ENCODE results near the gene UQCC3. TPM values are rescaled to one million over a fixed set of nuclear protein-coding genes. Genes with fewer than 3 reads are reported as not detected.

UQCC3 gene
- total and polyA plus RNA-seq, 2 of the 13 experiments (the other 11 are each of a cell fraction or from before 2014, with no cell fraction given), result 7.7 to 16.0 TPM

GRCh38 chr11:62705880-62706849 is 34.7 kb downstream of the UQCC3 start (continued):
- TF ChIP-seq ZBTB10 (CRISPR knock-in tag; IDR thresholded peaks at IDR 0.05; ENCODE audit: borderline replicate concordance), result no peak
- no peak; the same call in 1 of the 2 replicates for TF ChIP-seq ZNF580 (CRISPR knock-in tag; IDR thresholded peaks at IDR 0.05; ENCODE audit: borderline replicate concordance, low read depth)
- no peak for TF ChIP-seq USF2 (IDR thresholded peaks at IDR 0.05; ENCODE audit: low read depth, low read length)
- TF ChIP-seq USF2 (CRISPR knock-in tag; IDR thresholded peaks at IDR 0.05; ENCODE audit: borderline replicate concordance), result no peak
- TF ChIP-seq ZNF614 (CRISPR knock-in tag; IDR thresholded peaks at IDR 0.05; ENCODE audit: borderline replicate concordance), result no peak; the same call in 1 of the 2 replicates
- no peak for TF ChIP-seq ZNF781 (CRISPR knock-in tag; IDR thresholded peaks at IDR 0.05; ENCODE audit: borderline replicate concordance, not compliant biosample characterization)
- TF ChIP-seq ZNF343 (CRISPR knock-in tag; IDR thresholded peaks at IDR 0.05), result no peak
- no peak for TF ChIP-seq YEATS2 (CRISPR knock-in tag; IDR thresholded peaks at IDR 0.05; ENCODE audit: borderline replicate concordance)
- no peak for TF ChIP-seq ZNF484 (CRISPR knock-in tag; IDR thresholded peaks at IDR 0.05; ENCODE audit: borderline replicate concordance, low read depth)
- no peak for TF ChIP-seq ZNF143 (CRISPR knock-in tag; IDR thresholded peaks at IDR 0.05)
- no peak; the same call in 1 of the 2 replicates for TF ChIP-seq ZSCAN21 (CRISPR knock-in tag; IDR thresholded peaks at IDR 0.05; ENCODE audit: borderline replicate concordance)
- no peak for TF ChIP-seq MTF2 (CRISPR knock-in tag; IDR thresholded peaks at IDR 0.05; ENCODE audit: borderline replicate concordance)
- TF ChIP-seq CENPX (CRISPR knock-in tag; IDR thresholded peaks at IDR 0.05), result no peak
- no peak for TF ChIP-seq TEAD2 (CRISPR knock-in tag; IDR thresholded peaks at IDR 0.05)
- no peak for TF ChIP-seq ZNF12 (CRISPR knock-in tag; IDR thresholded peaks at IDR 0.05)
- TF ChIP-seq MEIS2 (CRISPR knock-in tag; IDR thresholded peaks at IDR 0.05), result no peak
- TF ChIP-seq ZNF691 (CRISPR knock-in tag; IDR thresholded peaks at IDR 0.05; ENCODE audit: borderline replicate concordance, low read depth), result no peak
- no peak for TF ChIP-seq KLF9 (CRISPR knock-in tag; IDR thresholded peaks at IDR 0.05; ENCODE audit: low read depth)
- no peak; the same call in 1 of the 2 replicates for TF ChIP-seq ZBTB20 (CRISPR knock-in tag; IDR thresholded peaks at IDR 0.05; ENCODE audit: borderline replicate concordance, low read depth)
- no peak for TF ChIP-seq ZNF562 (CRISPR knock-in tag; IDR thresholded peaks at IDR 0.05; ENCODE audit: borderline replicate concordance)
